MM.1S (cell line): ENCODE data around the gene SNORC.

Source experiments
- DNase-seq: peaks from one replicate; pipeline ENCODE4 v3.0.0-alpha.2; 2015
- H2AFZ ChIP-seq: fragments of 300-600 bp; sonication (generic); 2 replicates; pipeline ENCODE4 v1.6.0; 2016; ENCODE audit warnings: antibody characterized with exemption, low read length
- H3F3A ChIP-seq: fragments of 300-600 bp; sonication (generic); 2 replicates; pipeline ENCODE4 v1.6.1; 2016; ENCODE audit warnings: mild to moderate bottlenecking, antibody characterized with exemption, low read length, moderate library complexity, mixed read lengths; ENCODE audit not compliant: insufficient read depth
- H3K27ac ChIP-seq: fragments of 300-600 bp; sonication (generic); 2 replicates; pipeline ENCODE4 v1.5.1; 2016; ENCODE audit warnings: mild to moderate bottlenecking, low read length
- H3K27me3 ChIP-seq: fragments of 300-600 bp; sonication (generic); replicated peaks from 2 replicates; pipeline ENCODE4 v1.6.0; 2016; ENCODE audit warnings: low read length; ENCODE audit not compliant: insufficient read depth
- H3K36me3 ChIP-seq: fragments of 300-600 bp; sonication (generic); replicated peaks from 2 replicates; pipeline ENCODE4 v1.6.1; 2016; ENCODE audit warnings: mild to moderate bottlenecking, low read length, mixed read lengths; ENCODE audit not compliant: insufficient read depth
- H3K4me1 ChIP-seq: fragments of 300-600 bp; sonication (generic); 2 replicates; pipeline ENCODE4 v1.6.1; 2016; ENCODE audit warnings: low read length, mixed read lengths
- H3K4me2 ChIP-seq: fragments of 300-600 bp; sonication (generic); 2 replicates; pipeline ENCODE4 v1.6.0; 2016; ENCODE audit warnings: low read depth, low read length
- H3K4me3 ChIP-seq: fragments of 300-600 bp; sonication (generic); 2 replicates; pipeline ENCODE4 v1.5.1; 2016; ENCODE audit warnings: low read length, mixed read lengths
- H3K79me2 ChIP-seq: fragments of 300-600 bp; sonication (generic); 2 replicates; pipeline ENCODE4 v1.6.1; 2016; ENCODE audit warnings: mixed run types, low read length, mixed read lengths
- H3K9ac ChIP-seq: fragments of 300-600 bp; sonication (generic); 2 replicates; pipeline ENCODE4 v1.6.1; 2016; ENCODE audit warnings: low read length, mixed read lengths
- H3K9me2 ChIP-seq: fragments of 300-600 bp; sonication (generic); replicated peaks from 2 replicates; pipeline ENCODE4 v1.6.1; 2016; ENCODE audit warnings: mild to moderate bottlenecking, low read length, mixed read lengths; ENCODE audit not compliant: insufficient read depth
- H3K9me3 ChIP-seq: fragments of 300-600 bp; sonication (generic); replicated peaks from 2 replicates; pipeline ENCODE4 v1.6.1; 2016; ENCODE audit warnings: mild to moderate bottlenecking, low read length, mixed read lengths; ENCODE audit not compliant: insufficient read depth
- H4K20me1 ChIP-seq: fragments of 300-600 bp; sonication (generic); 2 replicates; pipeline ENCODE4 v1.6.1; 2016; ENCODE audit warnings: mild to moderate bottlenecking, low read length, moderate library complexity, mixed read lengths; ENCODE audit not compliant: insufficient read depth
- CTCF ChIP-seq: fragments of 300-600 bp; sonication (generic); IDR thresholded peaks from 2 replicates; pipeline ENCODE4 v1.5.1; 2016; ENCODE audit warnings: antibody characterized with exemption, low read length, mixed read lengths
- EZH2 ChIP-seq: fragments of 300-600 bp; sonication (generic); optimal IDR thresholded peaks from 2 replicates; pipeline ENCODE3; 2017; ENCODE audit warnings: low read depth, mild to moderate bottlenecking, antibody characterized with exemption, low read length, mixed read lengths
- EZH2phosphoT487 ChIP-seq: fragments of 300-600 bp; sonication (generic); IDR thresholded peaks from 2 replicates; pipeline ENCODE4 v1.6.1; 2018; ENCODE audit warnings: antibody characterized with exemption, low read length

The SNORC gene

DNA sequence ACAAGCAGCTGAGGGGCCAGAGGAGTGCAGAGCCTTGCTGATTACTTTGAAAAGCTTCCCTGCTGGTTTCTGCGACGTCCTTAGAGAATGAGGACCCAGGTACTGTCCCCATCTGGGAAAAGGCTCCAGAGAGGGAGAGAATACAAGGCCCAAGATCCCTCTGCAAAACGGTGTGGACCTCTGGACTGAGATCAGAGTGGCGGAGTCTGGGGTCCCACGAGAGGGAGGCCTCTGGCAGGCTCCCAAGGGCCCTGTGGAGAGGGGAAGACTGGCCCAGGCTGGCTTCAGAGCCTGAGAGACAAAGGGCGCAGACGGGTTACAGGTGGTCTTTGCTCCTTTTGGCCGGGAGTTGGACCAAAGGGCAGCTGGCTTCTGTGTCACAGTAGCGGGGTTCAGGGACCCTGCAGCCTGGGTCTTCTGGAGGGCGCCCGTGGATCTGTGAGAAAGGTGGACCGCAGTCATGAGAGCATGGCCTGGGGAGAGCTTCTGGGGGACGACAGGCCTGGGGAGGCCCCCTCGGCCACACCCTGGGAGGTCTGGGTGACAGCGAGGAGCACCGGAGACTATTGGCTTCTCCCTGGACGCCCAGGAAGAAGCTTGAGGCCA, 805 bp downstream of the SNORC start:
- Histone ChIP-seq H3K4me2 (no peak overlapping the region), H3F3A (no peaks in the 10 kb centered on the region), H3K9me2 (no peaks in the 10 kb centered on the region), H2AFZ (no peak overlapping the region), H3K9me3 (no peaks in the 10 kb centered on the region), H3K79me2 (no peaks in the 10 kb centered on the region), H3K9ac (no peak overlapping the region), H3K4me1 (no peaks in the 10 kb centered on the region), H4K20me1 (no peaks in the 10 kb centered on the region), H3K27ac (no peak overlapping the region), H3K27me3 (no peaks in the 10 kb centered on the region), H3K4me3 (no peak overlapping the region), H3K36me3 (no peaks in the 10 kb centered on the region)
- TF ChIP-seq CTCF (no peak), EZH2phosphoT487 (no peak), EZH2 (no peak)
- DNase-seq: no peak

- H3K4me1 ChIP-seq: no peaks in the 10 kb centered on the region
- H3K79me2 ChIP-seq: no peaks in the 10 kb centered on the region
- H3K27me3 ChIP-seq: no peaks in the 10 kb centered on the region
- H3K9ac ChIP-seq: no peak overlapping the region
- no peaks in the 10 kb centered on the region for H3K9me2 ChIP-seq
- no peak for DNase-seq
- no peak for TF ChIP-seq CTCF
- no peak for TF ChIP-seq EZH2phosphoT487
- TF ChIP-seq EZH2: no peak
- no peak overlapping the region for H3K4me2 ChIP-seq
- no peaks in the 10 kb centered on the region for H4K20me1 ChIP-seq
- no peaks in the 10 kb centered on the region for H3K36me3 ChIP-seq
- no peaks in the 10 kb centered on the region for H3K9me3 ChIP-seq
- no peak overlapping the region for H3K27ac ChIP-seq
- no peak overlapping the region for H2AFZ ChIP-seq
- no peaks in the 10 kb centered on the region for H3F3A ChIP-seq
- no peak overlapping the region for H3K4me3 ChIP-seq
Measured at GRCh38 chr2:232871418-232871834, 1.4 kb downstream of the SNORC start.

GRCh38 chr2:232871835-232872736, 2.0 kb downstream of the SNORC start:
- Histone ChIP-seq H3K27ac (no peak overlapping the region), H3F3A (no peaks in the 10 kb centered on the region), H4K20me1 (no peaks in the 10 kb centered on the region), H3K4me3 (no peak overlapping the region), H2AFZ (no peak overlapping the region), H3K9me3 (no peaks in the 10 kb centered on the region), H3K9me2 (no peaks in the 10 kb centered on the region), H3K9ac (no peak overlapping the region), H3K36me3 (no peaks in the 10 kb centered on the region), H3K79me2 (no peaks in the 10 kb centered on the region), H3K4me1 (no peaks in the 10 kb centered on the region), H3K27me3 (no peaks in the 10 kb centered on the region), H3K4me2 (no peak overlapping the region)
- DNase-seq: no peak
- no peak for TF ChIP-seq EZH2phosphoT487
- TF ChIP-seq EZH2: no peak
- no peak for TF ChIP-seq CTCF
